Measurements from ENCODE around the gene TFE3.
"Not testable (repeated sequence)": the region's sequence is repeated elsewhere in the genome, so short reads cannot be mapped to it uniquely, and the experiment has no call there.

TFE3 gene

GRCh38 chrX:49019050-49019449 lies 24.1 kb downstream of the TFE3 start:
- in situ Hi-C loops (cut with MboI; ENCODE audit: low pct_unique_long_range_greater_than_20kb, low sequenced_read_pairs) = no loop called here
- DNase-seq = no peak

GRCh38 chrX:49003696-49004095 lies 39.5 kb downstream of the TFE3 start:
- in situ Hi-C loops (cut with MboI; ENCODE audit: low pct_unique_long_range_greater_than_20kb, low sequenced_read_pairs) = no loop called here
- DNase-seq = no peak

- in situ Hi-C loops (cut with MboI; ENCODE audit: low pct_unique_long_range_greater_than_20kb, low sequenced_read_pairs) = no loop called here
- peak; percentile 96 for DNase-seq
These were observed 40.8 kb downstream of the TFE3 start, which contains the start of gene GRIPAP1 for GRCh38 chrX:49002091-49002935. Gene GRIPAP1 (minus strand): TSS chrX:49002264. CDS start chrX:49002229, 35 bp downstream.

DNA sequence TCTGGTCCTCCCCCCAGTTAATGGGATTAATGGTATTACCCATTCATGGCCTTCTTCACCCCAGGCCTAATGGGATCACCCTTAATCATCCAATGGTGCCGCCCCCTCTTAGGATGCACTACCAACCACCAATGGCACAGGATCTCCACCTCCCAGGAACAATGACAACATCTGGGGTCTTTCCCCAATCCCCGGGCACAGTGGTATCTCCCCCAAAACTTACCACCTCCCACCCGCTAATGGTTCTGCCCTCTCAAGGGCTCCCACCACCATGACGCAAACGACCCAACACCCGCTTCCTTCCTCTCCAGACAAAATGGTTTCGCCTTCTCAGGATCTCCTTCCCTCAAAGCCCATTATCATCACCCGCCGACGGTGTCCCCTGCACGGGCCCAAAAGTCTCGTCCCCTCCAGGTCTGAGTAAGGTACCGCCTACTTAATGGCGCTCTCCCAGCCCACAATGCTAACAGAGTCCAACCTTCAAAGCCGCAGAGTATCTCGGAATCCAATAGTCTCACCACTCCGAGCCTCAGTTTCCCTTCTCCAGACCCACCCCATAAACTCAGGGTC lies 41.6 kb downstream of the TFE3 start:
- in situ Hi-C loops (cut with MboI; ENCODE audit: low pct_unique_long_range_greater_than_20kb, low sequenced_read_pairs) = no loop called here
- peak; percentile 75 for DNase-seq

DNA sequence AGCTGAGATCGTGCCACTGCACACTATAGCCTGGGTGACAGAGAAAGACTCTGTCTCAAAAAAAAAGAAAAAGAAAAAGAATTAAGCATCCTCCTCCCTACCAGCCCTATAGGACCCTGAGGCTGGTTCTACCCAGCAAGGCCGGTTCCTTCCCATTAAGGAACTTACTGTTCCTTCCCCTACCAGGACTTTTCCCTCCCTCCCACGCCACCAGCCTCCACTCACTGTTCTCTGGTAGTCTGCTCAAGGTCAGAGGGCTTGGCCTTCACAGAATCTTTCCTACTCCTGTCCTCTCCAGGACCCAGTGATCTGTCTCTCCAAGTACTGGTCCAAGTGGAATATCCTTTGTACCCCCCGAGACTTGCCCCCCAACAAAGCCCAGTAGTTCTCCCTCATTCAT lies 42.5 kb downstream of the TFE3 start:
- DNase-seq = no peak
- in situ Hi-C loops (cut with MboI; ENCODE audit: low pct_unique_long_range_greater_than_20kb, low sequenced_read_pairs) = no loop called here

DNA sequence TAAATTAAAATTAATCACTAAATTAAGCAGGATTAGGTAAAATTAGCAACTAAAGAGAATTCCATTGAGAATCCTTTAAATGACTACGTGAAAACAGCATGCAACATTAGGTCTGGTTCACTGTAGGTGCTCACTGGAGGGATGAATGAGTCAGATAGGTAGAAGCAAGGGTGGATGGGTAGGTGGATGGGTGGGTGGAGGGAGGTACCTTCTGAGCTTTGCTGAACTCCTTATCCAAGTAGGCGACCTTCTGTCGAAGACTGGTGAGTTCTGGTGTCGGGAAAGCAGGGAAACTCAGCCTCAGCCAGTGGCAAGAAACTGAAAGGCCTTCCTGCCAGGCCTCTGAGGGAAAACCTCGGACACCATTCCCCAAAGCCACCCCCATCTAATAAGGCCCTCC lies 44.1 kb downstream of the TFE3 start:
- in situ Hi-C loops (cut with MboI; ENCODE audit: low pct_unique_long_range_greater_than_20kb, low sequenced_read_pairs) = no loop called here
- no peak for DNase-seq

GRCh38 chrX:48998391-48998790 lies 44.8 kb downstream of the TFE3 start:
- in situ Hi-C loops (cut with MboI; ENCODE audit: low pct_unique_long_range_greater_than_20kb, low sequenced_read_pairs) = no loop called here
- DNase-seq = peak; percentile 38

- no peak for DNase-seq
- in situ Hi-C loops (cut with MboI; ENCODE audit: low pct_unique_long_range_greater_than_20kb, low sequenced_read_pairs) = no loop called here
These were observed 45.3 kb downstream of the TFE3 start for GRCh38 chrX:48997865-48998264.

DNA sequence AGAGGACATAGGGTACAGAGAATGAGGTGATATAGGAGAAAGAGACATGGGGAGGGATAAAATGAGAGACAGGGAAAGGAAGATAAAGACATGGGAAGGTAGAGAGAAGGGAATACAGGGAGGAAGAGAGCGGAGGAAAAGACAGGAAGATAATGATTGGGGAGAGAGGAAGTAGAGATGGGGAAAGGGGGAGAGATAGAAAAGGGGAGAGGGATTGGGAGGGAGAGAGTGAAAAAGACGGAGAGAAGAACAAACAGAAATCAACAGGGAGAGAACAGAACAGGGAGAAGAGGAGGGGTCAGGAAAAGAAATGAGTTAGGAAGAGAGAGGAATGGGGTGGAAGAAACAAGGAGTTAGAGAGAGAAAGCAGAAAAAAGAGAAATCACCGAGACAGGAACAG lies 45.7 kb downstream of the TFE3 start:
- no peak for DNase-seq

DNA sequence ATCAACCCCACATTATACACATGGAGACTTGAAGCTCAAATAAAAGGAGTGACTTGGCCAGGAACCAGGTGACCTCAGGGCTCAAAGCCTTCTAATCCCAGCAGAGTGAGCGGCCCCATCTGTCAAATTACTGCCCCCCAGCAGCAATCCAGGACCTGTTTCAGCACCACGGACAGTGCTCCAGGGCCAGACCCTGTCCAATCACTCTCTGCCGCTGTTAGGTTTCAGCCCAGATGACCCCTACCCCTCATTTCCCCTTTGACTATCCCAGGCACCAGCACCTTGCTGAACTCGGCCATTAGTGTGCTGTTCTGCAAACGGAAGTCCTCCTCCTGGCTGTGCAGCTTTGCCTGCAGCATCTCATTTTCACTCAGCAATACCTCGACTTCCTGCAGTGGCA lies 46.2 kb downstream of the TFE3 start:
- DNase-seq = peak; percentile 15
- in situ Hi-C loops (cut with MboI; ENCODE audit: low pct_unique_long_range_greater_than_20kb, low sequenced_read_pairs) = no loop called here

More for the DNA sequence above, 45.7 kb downstream of the TFE3 start:
- in situ Hi-C loops (cut with MboI; ENCODE audit: low pct_unique_long_range_greater_than_20kb, low sequenced_read_pairs) = no loop called here

DNA sequence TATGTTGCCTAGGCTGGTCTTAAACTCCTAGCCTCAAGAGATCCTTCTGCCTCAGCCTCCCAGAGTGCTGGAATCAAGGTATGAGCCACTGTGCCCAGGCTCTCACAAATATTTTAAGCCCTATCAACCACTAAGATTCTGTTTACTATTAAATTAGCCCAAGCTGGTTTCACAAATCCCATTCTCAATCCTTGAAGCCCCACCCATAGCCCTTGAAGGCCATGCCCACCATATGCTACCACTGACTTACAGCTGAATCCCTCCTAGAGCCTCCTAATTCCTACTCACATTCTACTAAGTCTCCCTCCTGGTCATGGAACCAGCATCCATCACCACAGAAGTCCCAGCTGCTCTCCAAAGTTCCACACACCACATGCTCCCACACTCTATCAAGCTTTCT lies 50.8 kb downstream of the TFE3 start:
- no peak for DNase-seq
- in situ Hi-C loops (cut with MboI; ENCODE audit: low pct_unique_long_range_greater_than_20kb, low sequenced_read_pairs) = no loop called here

- in situ Hi-C loops (cut with MboI; ENCODE audit: low pct_unique_long_range_greater_than_20kb, low sequenced_read_pairs) = no loop called here
- DNase-seq = no peak
These were observed 53.7 kb downstream of the TFE3 start for GRCh38 chrX:48989483-48989882.

DNA sequence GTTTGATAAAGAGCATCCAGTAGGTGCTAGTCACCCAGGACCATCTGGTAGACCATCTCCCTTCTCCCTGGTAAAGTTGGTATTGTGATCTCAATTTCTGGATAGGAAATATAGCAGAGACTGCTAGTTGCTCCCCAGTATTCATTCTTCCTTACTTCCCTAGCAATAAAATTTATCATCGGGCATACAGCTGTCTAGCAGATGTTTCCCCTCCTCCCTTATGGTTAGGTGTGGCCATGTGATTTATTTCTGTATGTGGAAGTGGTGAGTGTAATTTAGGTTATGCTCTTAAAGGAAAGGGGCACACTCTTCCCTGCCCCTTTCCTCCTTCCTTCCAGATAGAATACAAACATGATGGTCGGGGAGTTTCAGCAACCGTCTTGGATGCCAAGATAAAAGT lies 59.3 kb downstream of the TFE3 start:
- no peak for DNase-seq
- in situ Hi-C loops (cut with MboI; ENCODE audit: low pct_unique_long_range_greater_than_20kb, low sequenced_read_pairs) = no loop called here

DNA sequence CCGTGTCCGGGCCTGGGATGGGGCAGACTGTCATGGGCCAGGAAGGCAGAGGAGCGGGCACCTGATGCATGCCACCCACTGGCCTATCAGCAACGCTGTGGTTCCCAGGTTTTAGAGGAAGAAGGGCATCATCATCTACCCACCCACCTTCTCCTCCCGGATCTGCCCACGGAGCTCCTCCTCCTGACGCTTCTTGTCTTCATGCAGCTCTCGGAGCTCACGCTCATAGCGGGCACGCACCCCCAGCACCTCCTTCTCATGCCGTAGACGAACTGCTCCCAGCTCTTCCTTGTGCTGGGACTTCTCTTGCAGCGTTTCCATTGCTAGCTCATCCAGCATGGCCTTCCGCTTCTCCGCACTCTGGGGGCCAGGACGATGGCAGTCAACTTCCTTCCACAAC lies 60.1 kb downstream of the TFE3 start:
- in situ Hi-C loops (cut with MboI; ENCODE audit: low pct_unique_long_range_greater_than_20kb, low sequenced_read_pairs) = no loop called here
- no peak for DNase-seq

DNA sequence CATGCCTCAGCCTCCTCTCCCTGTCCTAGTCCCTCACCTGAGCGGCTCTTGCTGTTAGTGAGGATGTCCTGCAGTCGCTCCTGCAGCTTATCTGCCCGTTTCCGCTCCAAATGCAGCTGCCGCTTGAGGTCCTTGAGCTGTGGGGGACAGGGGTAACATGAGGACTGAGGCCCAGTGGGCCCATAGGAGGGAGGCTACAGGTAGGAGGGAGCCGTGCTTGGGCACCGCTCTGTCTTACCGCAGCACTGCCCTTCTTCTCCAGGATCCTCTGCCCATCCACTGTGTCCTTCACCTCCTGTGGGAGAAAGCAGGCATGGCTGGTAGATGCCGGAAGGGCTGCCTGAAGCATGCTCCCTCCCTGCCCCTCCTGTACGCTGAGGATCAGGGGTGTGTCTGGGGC lies 62.0 kb downstream of the TFE3 start:
- in situ Hi-C loops (cut with MboI; ENCODE audit: low pct_unique_long_range_greater_than_20kb, low sequenced_read_pairs) = no loop called here
- no peak for DNase-seq

DNA sequence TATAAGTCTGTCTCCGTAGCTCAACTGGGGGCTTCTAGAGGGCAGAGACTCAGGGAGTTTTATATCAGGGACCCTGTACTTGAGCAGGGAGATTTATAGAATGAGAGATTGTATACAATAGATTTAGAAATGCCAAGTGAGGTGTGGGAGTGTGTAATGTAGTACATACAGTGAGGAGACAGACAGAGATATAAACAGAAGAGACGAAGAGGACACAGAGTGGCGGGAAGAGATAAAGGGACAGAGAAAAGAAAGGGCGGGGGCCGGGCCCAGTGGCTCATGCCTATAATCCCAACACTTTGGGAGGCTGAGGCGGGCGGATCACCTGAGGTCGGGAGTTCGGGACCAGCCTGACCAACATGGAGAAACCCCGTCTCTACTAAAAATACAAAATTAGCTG lies 62.8 kb downstream of the TFE3 start:
- in situ Hi-C loops (cut with MboI; ENCODE audit: low pct_unique_long_range_greater_than_20kb, low sequenced_read_pairs); DNase-seq: not testable (repeated sequence)
